H1 (cell line): Measurements from ENCODE around the gene PIP4K2C. TPM values are rescaled to one million over a fixed set of nuclear protein-coding genes. Genes with fewer than 3 reads are reported as not detected.

Experiments used
- CTCF ChIA-PET: fragments of 300-600 bp; sonication (Branson Sonifier 250); formaldehyde crosslinking; loops from one replicate; lab custom pipeline; 2021; ENCODE audit not compliant: partially characterized antibody; lab: Charles Lee
- POLR2A ChIA-PET: fragments of 300-600 bp; sonication (Branson Sonifier 250); formaldehyde crosslinking; loops from one replicate; lab custom pipeline; 2021; ENCODE audit warnings: inconsistent platforms; ENCODE audit not compliant: partially characterized antibody; lab: Charles Lee
- DNase-seq, 2 experiments: peaks; one replicate each; pipeline versions ENCODE4 v3.0.0 to v3.0.0-alpha.2; 2010 to 2022; ENCODE audit warnings: low spot score in 2 of 2, low read depth in 1 of 2, mixed read lengths in 1 of 2
- FAIRE-seq: peaks from 2 replicates; lab custom pipeline; 2011; peaks lifted over from hg19 to GRCh38; lab: Jason Lieb, UNC
- H2AFZ ChIP-seq: 2 replicates; pipeline ENCODE4 v1.8.1; 2012; ENCODE audit warnings: low read length, inconsistent platforms
- H2AK5ac ChIP-seq: 2 replicates; pipeline ENCODE4 v1.6.1; 2013; ENCODE audit warnings: low read depth, low read length
- H2BK120ac ChIP-seq: replicated peaks from 2 replicates; pipeline ENCODE3; 2013; ENCODE audit warnings: low read depth, low read length, inconsistent platforms
- H2BK12ac ChIP-seq: 2 replicates; pipeline ENCODE4 v1.6.1; 2013; ENCODE audit warnings: low read depth, low read length
- H2BK15ac ChIP-seq: 2 replicates; pipeline ENCODE4 v1.6.1; 2013; ENCODE audit warnings: low read length
- H2BK20ac ChIP-seq: 2 replicates; pipeline ENCODE4 v1.6.1; 2013; ENCODE audit warnings: low read length
- H2BK5ac ChIP-seq: 2 replicates; pipeline ENCODE4 v1.6.1; 2013; ENCODE audit warnings: low read depth, low read length
- H3K14ac ChIP-seq: 2 replicates; pipeline ENCODE4 v1.6.1; 2013; ENCODE audit warnings: inconsistent platforms; ENCODE audit not compliant: insufficient read length
- H3K18ac ChIP-seq: 2 replicates; pipeline ENCODE4 v1.6.1; 2013; ENCODE audit warnings: low read length; ENCODE audit errors: extremely low read depth
- H3K23ac ChIP-seq: 2 replicates; pipeline ENCODE4 v1.6.1; 2013; ENCODE audit warnings: inconsistent platforms; ENCODE audit not compliant: insufficient read length
- H3K23me2 ChIP-seq: 2 replicates; pipeline ENCODE4 v1.6.1; 2013; ENCODE audit warnings: low read depth, low read length
- H3K27ac ChIP-seq: 2 replicates; pipeline ENCODE4 v1.6.1; 2011; ENCODE audit warnings: low read depth, low read length, inconsistent platforms
- H3K27me3 ChIP-seq, 4 experiments: replicated peaks in 1 of 4; 1 replicate in 1 of 4; 2 replicates in 3 of 4; pipeline versions ENCODE4 v1.6.1 to v1.8.1; 2011 to 2013; ENCODE audit warnings: low read length in 3 of 4, mild to moderate bottlenecking in 3 of 4, inconsistent platforms in 2 of 4, mixed read lengths in 2 of 4, moderate library complexity in 1 of 4; ENCODE audit not compliant: control insufficient read depth in 3 of 4, insufficient read depth in 3 of 4; ENCODE audit errors: extremely low read depth in 1 of 4
- H3K36me3 ChIP-seq, 4 experiments: 2 replicates each; pipeline versions ENCODE4 v1.6.1 to v1.8.1; 2011 to 2013; ENCODE audit warnings: mild to moderate bottlenecking in 4 of 4, low read length in 3 of 4, moderate library complexity in 2 of 4, control low read depth in 1 of 4, inconsistent platforms in 1 of 4; ENCODE audit not compliant: insufficient read depth in 4 of 4, control insufficient read depth in 2 of 4
- H3K4ac ChIP-seq: replicated peaks from 2 replicates; pipeline ENCODE3; 2013; ENCODE audit warnings: low read length, low read depth, mixed read lengths, inconsistent platforms; ENCODE audit not compliant: insufficient read length
- H3K4me1 ChIP-seq, 4 experiments: replicated peaks in 1 of 4; 1 replicate in 1 of 4; 2 replicates in 3 of 4; pipeline versions ENCODE4 v1.6.1 to v1.8.1; 2011 to 2013; ENCODE audit warnings: low read length in 3 of 4, inconsistent platforms in 2 of 4, mixed read lengths in 1 of 4; ENCODE audit not compliant: insufficient read depth in 4 of 4, control insufficient read depth in 3 of 4
- H3K4me2 ChIP-seq, 2 experiments: 2 replicates each; pipeline versions ENCODE4 v1.6.1 to v1.8.1; 2011 to 2013; ENCODE audit warnings: low read depth in 2 of 2, low read length in 2 of 2, control low read depth in 1 of 2, inconsistent platforms in 1 of 2, mild to moderate bottlenecking in 1 of 2; ENCODE audit not compliant: insufficient read depth in 1 of 2
- H3K4me3 ChIP-seq, 4 experiments: fragments of 200-600, 300-600 bp in 1 of 4; sonication (generic), shearing (Covaris generic), sonication (Bioruptor Twin) in 1 of 4; 2 replicates each; pipeline versions ENCODE4 v1.5.1 to v1.8.1; 2011 to 2016; ENCODE audit warnings: low read length in 4 of 4, low read depth in 3 of 4, control low read depth in 2 of 4, inconsistent platforms in 2 of 4, mild to moderate bottlenecking in 2 of 4, mixed read lengths in 1 of 4, moderate library complexity in 1 of 4; ENCODE audit not compliant: insufficient read depth in 2 of 4; ENCODE audit errors: extremely low read depth in 1 of 4
- H3K56ac ChIP-seq: replicated peaks from 2 replicates; pipeline ENCODE3; 2013; ENCODE audit warnings: low read depth, mild to moderate bottlenecking, mixed read lengths, low read length, inconsistent platforms; ENCODE audit not compliant: insufficient read length
- H3K79me1 ChIP-seq: 2 replicates; pipeline ENCODE4 v1.6.1; 2013; ENCODE audit warnings: low read depth, low read length, control low read depth
- H3K79me2 ChIP-seq, 2 experiments: 2 replicates each; pipeline versions ENCODE4 v1.6.1 to v1.8.1; 2012 to 2013; ENCODE audit warnings: low read length in 2 of 2, mild to moderate bottlenecking in 2 of 2, inconsistent platforms in 1 of 2; ENCODE audit not compliant: insufficient read depth in 2 of 2, control insufficient read depth in 1 of 2
- H3K9ac ChIP-seq, 4 experiments: replicated peaks in 1 of 4; 1 replicate in 1 of 4; 2 replicates in 3 of 4; pipeline versions ENCODE4 v1.6.1 to v1.8.1; 2011 to 2013; ENCODE audit warnings: low read depth in 3 of 4, low read length in 3 of 4, control low read depth in 2 of 4, mild to moderate bottlenecking in 2 of 4, moderate library complexity in 2 of 4, inconsistent platforms in 1 of 4; ENCODE audit errors: extremely low read depth in 1 of 4
- H3K9me3 ChIP-seq, 2 experiments: 2 replicates each; pipeline versions ENCODE4 v1.6.1 to v1.8.1; 2012 to 2013; ENCODE audit warnings: mild to moderate bottlenecking in 2 of 2, moderate library complexity in 2 of 2, control low read depth in 1 of 2, inconsistent platforms in 1 of 2, low read depth in 1 of 2, low read length in 1 of 2, mixed read lengths in 1 of 2; ENCODE audit not compliant: insufficient read depth in 2 of 2
- H4K20me1 ChIP-seq, 2 experiments: replicated peaks in 1 of 2; 2 replicates each; pipeline versions ENCODE3 to v1.8.1; 2011 to 2013; ENCODE audit warnings: inconsistent platforms in 2 of 2, low read length in 2 of 2, mild to moderate bottlenecking in 1 of 2; ENCODE audit not compliant: insufficient read depth in 2 of 2, control insufficient read depth in 1 of 2
- H4K5ac ChIP-seq: 2 replicates; pipeline ENCODE4 v1.6.1; 2013; ENCODE audit warnings: low read length, low read depth, mixed read lengths, inconsistent platforms; ENCODE audit not compliant: insufficient read length
- H4K8ac ChIP-seq: 2 replicates; pipeline ENCODE4 v1.8.0; 2013; ENCODE audit warnings: mild to moderate bottlenecking, moderate library complexity, low read length, inconsistent platforms; ENCODE audit not compliant: insufficient read depth; ENCODE audit errors: extremely low read depth
- H4K91ac ChIP-seq: replicated peaks from 2 replicates; pipeline ENCODE3; 2013; ENCODE audit warnings: low read length, mixed read lengths, inconsistent platforms; ENCODE audit not compliant: insufficient read length
- ATF3 ChIP-seq: IDR thresholded peaks from 2 replicates; pipeline ENCODE4 v1.6.1; 2011; ENCODE audit warnings: low read depth, mild to moderate bottlenecking, low read length; ENCODE audit not compliant: insufficient read depth
- BRCA1 ChIP-seq: IDR thresholded peaks from 2 replicates; pipeline ENCODE4 v1.6.1; 2012; ENCODE audit warnings: low read depth, low read length, improper control_type of control experiment
- CHD2 ChIP-seq: IDR thresholded peaks from 2 replicates; pipeline ENCODE4 v1.6.1; 2012; ENCODE audit warnings: low read length, improper control_type of control experiment
- NANOG ChIP-seq: IDR thresholded peaks from 2 replicates; pipeline ENCODE4 v1.6.1; 2011; ENCODE audit warnings: low read length, low read depth, mild to moderate bottlenecking, inconsistent platforms; ENCODE audit not compliant: insufficient read depth, poor library complexity, severe bottlenecking
- NRF1 ChIP-seq: IDR thresholded peaks from 2 replicates; pipeline ENCODE4 v1.6.1; 2011; ENCODE audit warnings: mild to moderate bottlenecking, low read depth, low read length, improper control_type of control experiment
- RBBP5 ChIP-seq: IDR thresholded peaks from 2 replicates; pipeline ENCODE4 v1.7.1; 2012; ENCODE audit warnings: low read depth, mild to moderate bottlenecking, inconsistent platforms, low read length, moderate library complexity, borderline replicate concordance
- RNF2 ChIP-seq: fragments of 200-900, 300-1000 bp; sonication (generic); IDR thresholded peaks from 2 replicates; pipeline ENCODE4 v1.7.1; 2016; ENCODE audit warnings: borderline replicate concordance, low read depth, mild to moderate bottlenecking, antibody characterized with exemption, low read length; ENCODE audit not compliant: poor library complexity, severe bottlenecking; ENCODE audit errors: missing control alignments
- SP2 ChIP-seq: IDR thresholded peaks from 2 replicates; pipeline ENCODE4 v1.6.1; 2012; ENCODE audit warnings: mild to moderate bottlenecking, low read length, inconsistent platforms
- WGBS, 2 experiments: shearing (Covaris generic) in 1 of 2; methylation state at CpG; one replicate each; pipeline versions ENCODE4 v1.1.6 to v1.1.7; 2013 to 2015; ENCODE audit warnings: low lambda C conversion rate in 2 of 2, mixed read lengths in 2 of 2, inconsistent platforms in 1 of 2, low coverage in 1 of 2, missing lambda C conversion rate in 1 of 2; ENCODE audit not compliant: insufficient replicate concordance in 2 of 2, insufficient coverage in 1 of 2, insufficient read length in 1 of 2; ENCODE audit errors: extremely low coverage in 1 of 2, missing lambda C conversion rate in 1 of 2; 5-methylcytosine and 5-hydroxymethylcytosine counted together
- polyA plus RNA-seq, 7 experiments: library from polyadenylated mRNA; depleted of rRNA in 3 of 7; stranded (reverse) in 5 of 7; unstranded in 2 of 7; fragments of >200 nt in 5 of 7; fragments of 200-250 nt in 2 of 7; gene quantifications; 1 replicate in 5 of 7; 2 replicates in 1 of 7; 4 replicates in 1 of 7; pipeline versions ENCODE4 v1.2.1 to v1.2.3, GENCODE V29; 2011 to 2013; ENCODE audit warnings: missing spikeins in 2 of 7, mixed read lengths in 2 of 7
- total RNA-seq: library from RNA; stranded (reverse); fragmentation: NEBNext Ultra II Directional; extraction: Animal tissue kit (Norgen Biotek cat#: 25700); gene quantifications from 2 replicates; pipeline ENCODE4 v1.2.1, GENCODE V29; 2021

PIP4K2C gene
- total and polyA plus RNA-seq, 2 of the 8 experiments (the other 6 are each of a cell fraction or from before 2014, with no cell fraction given), result 25.0 to 27.1 TPM

- no peak overlapping the region for H3K18ac ChIP-seq
- H3K36me3 ChIP-seq, result no peaks in the 10 kb centered on the region
- no peak overlapping the region for H2BK12ac ChIP-seq
- H2BK5ac ChIP-seq, result no peak overlapping the region
- no peak overlapping the region for H2AFZ ChIP-seq
- no peak overlapping the region for H2AK5ac ChIP-seq
- 86% methylated on average over 7 of the region's 7 CpGs; no CpG with 5 or more reads in 1 of the 2 experiments for WGBS, 2 experiments
- no peaks in the 10 kb centered on the region for H3K79me2 ChIP-seq
- no peak for DNase-seq
- H2BK15ac ChIP-seq, result no peak overlapping the region
- peaks cover 6 to 13% of the 10 kb centered on the region in 2 experiments; a peak in 1 of 4 replicates for H3K9me3 ChIP-seq
- H3K23ac ChIP-seq, result no peak overlapping the region
- H3K23me2 ChIP-seq, result no peaks in the 10 kb centered on the region
- H3K27ac ChIP-seq, result no peak overlapping the region
- H3K4me1 ChIP-seq, result peaks cover 0 to 5% (median 0%) of the 10 kb centered on the region in 4 experiments; a peak in 1 of 7 replicates
- H3K79me1 ChIP-seq, result no peaks in the 10 kb centered on the region
- POLR2A ChIA-PET, result interaction anchor here (1.2 kb wide), 1 partner anchor 104 kb away, joined by 3 read pairs; the partner anchor contains the start of gene TSPAN31
- H3K9ac ChIP-seq, result no peak overlapping the region
- no peak overlapping the region for H4K5ac ChIP-seq
- no peaks in the 10 kb centered on the region for H3K27me3 ChIP-seq
- no peak for FAIRE-seq
- no peak overlapping the region for H2BK20ac ChIP-seq
- no peaks in the 10 kb centered on the region for H4K20me1 ChIP-seq
- H2BK120ac ChIP-seq, result no peak overlapping the region
- H3K14ac ChIP-seq, result no peak overlapping the region
- no peak overlapping the region for H4K91ac ChIP-seq
- no peak overlapping the region for H3K4me3 ChIP-seq
- CTCF ChIA-PET, result interaction anchor here (0.6 to 2.8 kb wide), 5 partner anchors 22 to 117 kb away, joined by 3 to 11 read pairs (median 5); partner anchors contain the start of gene OS9
- no peak overlapping the region for H4K8ac ChIP-seq
- no peak overlapping the region for H3K56ac ChIP-seq
- H3K4me2 ChIP-seq, result no peak overlapping the region
- H3K4ac ChIP-seq, result no peak overlapping the region
- TF ChIP-seq CHD2 (no peak), RNF2 (no peak), SP2 (no peak), ATF3 (no peak), BRCA1 (no peak), NRF1 (no peak), NANOG (no peak), RBBP5 (no peak)
Observed at GRCh38 chr12:57640175-57641042, 49.4 kb downstream of the PIP4K2C start.
